Hippocampal formation (tissue), 2 donors: ENCODE measurements around the gene TOMM6.
"Not testable (repeated sequence)": the region's sequence is repeated elsewhere in the genome, so short reads cannot be mapped to it uniquely, and the experiment has no call there.

Source experiments
- DNase-seq, 2 donors: peaks; one replicate each; lab custom pipeline; 2025; lab: John Stamatoyannopoulos, UW

The TOMM6 gene

DNA sequence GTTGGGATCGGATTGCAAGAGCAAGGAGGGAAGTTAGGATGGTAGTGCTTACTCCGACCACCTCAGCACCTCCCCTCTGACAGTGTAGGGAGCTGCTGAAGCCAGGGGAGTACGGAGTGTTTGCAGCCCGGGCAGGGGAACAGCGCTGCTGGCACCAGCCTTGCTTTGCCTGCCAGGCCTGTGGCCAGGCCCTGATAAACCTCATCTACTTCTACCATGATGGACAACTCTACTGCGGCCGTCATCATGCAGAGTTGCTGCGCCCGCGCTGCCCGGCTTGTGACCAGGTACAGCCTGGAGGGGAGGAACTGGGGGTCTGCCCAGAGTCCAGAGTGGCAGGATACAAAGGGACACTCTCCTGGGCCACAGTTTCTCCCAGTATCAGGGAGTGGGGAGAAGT lies 2.2 kb upstream of the TOMM6 start:
- no peak for DNase-seq

DNA sequence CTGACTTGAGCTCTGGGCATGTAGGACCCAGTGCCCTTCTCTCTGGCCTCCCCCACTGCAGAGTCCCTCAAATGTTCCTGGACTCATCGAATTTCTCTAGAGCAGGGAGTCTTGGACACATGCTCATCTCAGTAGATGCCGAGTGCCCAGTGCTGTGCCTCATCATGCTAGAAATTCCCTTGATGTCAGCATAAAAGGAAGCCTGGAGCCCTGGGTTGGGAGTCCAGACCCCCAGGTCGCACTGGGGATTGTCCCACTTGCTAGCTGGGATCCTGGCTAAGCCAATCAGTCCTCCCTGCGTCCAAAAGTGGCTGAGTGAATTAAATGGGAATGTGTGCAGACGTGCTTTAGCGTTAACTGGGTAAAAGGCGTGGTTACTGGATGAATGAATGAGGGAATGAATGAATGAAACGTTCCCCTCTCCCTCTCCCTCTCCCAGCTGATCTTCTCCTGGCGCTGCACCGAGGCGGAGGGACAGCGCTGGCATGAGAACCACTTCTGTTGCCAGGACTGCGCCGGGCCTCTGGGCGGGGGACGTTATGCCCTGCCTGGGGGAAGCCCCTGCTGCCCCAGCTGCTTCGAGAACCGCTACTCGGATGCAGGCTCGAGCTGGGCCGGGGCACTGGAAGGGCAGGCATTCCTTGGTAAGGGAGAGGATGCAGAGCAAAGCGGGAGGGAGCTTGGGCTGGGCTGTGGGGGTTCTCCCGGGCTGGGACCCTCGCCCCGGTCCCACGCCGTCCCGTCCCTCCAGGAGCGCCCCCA lies 1.6 kb upstream of the TOMM6 start:
- no peak for DNase-seq

DNA sequence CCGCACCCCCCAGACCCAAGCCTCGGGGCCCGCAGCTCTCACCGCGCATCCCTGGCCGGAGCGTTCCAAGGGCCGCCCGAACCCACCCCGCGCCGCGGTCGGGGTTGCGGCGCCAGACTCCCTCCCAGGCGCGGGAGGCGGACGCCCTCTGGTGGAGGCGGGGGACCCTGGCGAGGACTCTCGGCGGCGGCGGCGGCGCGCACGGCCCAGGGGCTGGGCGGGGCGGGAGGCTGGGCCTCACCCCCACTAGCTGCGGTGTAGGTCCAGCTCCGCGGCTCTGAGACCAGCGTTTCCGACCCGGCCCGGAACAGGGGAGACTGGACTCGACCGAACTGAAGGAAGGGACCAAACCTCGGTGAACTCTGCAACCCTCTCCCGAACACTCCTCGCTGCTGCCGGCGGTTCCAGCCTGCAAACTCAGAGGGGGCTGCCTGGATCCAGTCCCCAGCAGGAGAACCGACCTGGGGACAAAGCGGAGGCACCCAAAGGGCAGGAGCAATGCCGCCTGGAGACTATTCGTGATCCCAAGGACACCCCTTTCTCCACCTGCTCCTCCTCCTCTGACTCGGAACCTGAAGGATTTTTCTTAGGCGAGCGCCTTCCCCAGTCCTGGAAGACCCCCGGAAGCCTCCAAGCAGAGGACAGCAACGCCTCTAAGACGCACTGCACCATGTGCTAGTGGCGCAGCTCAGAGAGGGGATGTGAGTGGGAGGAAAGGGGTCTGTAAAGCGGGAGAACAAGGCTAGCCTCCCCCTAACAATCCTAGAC lies 859 bp upstream of the TOMM6 start:
- peak; percentile 74 to 87 for DNase-seq

DNA sequence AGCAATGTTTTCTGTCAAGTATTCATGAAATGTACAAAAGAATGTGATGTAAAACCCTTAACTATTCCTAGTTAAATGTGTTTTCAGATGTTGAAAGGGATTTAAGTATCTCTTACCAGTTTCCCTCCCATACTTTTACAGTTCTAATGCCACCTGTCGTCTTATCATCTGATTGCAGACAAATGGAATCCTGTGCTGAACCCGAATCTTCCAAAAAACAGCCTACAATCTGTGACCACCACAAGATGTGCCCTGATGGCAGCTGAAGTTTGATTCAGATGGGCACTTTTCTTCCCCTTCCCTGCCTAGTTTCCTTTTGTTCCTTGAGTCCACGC lies 1.9 kb downstream of the TOMM6 start:
- DNase-seq, result no peak

DNA sequence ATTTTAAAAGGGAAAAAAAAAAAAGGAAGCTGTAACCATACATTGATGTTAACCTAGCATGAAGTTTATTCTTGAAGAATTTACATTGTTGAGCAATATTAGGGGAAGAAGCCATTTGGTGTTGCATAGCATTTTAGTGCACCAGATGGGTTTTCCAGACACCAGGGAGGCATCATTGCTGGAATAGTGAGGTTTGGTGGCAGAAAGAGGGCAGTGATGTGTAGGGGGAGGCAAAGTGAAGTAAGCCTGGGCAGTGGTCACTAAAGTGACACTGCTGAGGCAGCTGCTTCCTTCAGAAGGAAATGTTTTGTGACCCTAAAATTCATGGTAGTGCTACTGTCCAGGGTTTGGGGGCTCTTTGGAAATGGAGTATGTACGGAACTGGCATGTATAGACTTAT lies 2.6 kb downstream of the TOMM6 start:
- DNase-seq, result no peak

DNA sequence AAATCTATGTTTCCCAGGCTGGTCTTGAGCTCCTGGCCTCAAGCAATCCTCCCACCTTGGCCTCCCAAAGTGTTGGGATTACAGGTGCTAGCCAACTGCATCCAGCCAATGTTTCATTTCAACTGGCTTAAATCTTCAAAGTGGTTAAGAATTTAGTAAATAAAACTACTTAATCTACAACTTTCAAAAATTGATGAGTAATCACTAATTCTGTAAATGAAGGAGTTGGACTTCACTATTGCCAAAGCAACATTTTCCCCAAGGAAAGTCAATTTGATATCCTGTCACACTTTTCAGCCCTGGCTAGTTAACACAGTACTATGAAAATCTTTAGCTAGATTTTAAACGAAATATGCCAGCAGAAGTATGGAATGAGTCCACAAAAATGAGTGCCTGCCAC lies 3.8 kb downstream of the TOMM6 start:
- DNase-seq, result no peak

DNA sequence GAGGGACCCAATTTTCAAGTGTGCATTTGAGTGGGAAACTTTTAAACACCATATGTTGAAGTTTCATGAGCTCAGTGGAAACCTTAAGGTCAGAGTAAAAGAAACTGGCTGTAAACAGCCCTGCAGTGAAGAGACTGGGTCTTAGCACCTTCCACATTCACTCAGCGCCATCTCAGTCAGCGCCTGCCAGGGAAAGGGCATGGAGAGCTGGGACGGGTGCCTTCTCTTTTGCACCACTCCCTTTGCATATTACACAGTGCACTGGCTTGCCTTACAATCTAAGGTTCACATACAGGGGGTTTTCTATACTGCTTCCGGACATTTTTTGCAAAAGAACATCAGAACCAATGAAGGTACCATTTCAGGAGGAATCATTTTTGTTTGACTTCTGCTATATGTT lies 4.5 kb downstream of the TOMM6 start:
- DNase-seq, result no peak

DNA sequence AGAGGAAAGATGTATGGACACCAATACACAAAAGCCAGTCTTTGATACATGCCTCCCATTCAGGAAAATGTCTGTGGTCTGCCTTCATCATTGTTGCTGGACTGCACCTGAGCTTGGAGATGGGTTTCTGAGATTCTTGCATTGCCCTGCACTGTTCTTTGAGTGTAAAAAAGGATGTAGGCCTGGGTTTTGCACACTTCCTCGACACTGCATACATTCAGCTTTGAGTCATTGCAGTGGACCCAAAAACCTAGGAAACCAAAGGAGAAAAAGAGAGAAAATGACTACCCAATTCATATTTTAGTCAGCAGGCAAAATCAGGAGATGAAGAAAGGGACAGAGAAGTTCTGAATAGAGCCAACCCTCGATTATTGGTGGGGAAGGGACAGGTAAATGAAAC lies 9.0 kb downstream of the TOMM6 start:
- no peak for DNase-seq

DNA sequence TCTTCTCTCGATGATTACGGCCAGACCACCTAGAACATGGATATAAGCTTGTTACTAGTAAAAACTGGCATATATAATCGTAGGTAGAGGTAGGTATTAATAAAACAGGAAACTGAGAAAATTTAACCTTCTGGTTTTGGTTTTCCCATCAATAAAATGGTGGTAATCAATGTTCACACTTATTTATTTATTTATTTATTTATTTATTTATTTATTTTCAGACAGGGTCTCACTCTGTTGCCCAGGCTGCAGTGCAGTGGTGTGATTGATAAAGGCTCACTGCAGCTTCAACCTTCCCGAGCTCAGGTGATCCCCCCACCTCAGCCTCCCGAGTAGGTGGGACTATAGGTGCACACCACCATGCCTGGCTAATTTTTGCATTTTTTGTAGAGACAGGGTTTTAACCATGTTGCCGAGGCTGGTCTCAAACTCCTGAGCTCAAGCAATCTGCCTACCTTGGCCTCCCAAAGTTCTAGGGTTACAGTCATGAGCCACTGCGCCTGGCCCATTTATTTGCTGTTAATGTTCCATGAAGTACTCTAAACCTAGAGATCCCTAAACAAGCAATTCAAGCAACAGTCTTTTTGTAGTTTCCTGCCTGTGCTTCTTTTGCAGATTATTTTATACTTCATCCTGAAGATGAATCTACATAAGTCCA lies 11.5 kb downstream of the TOMM6 start:
- no peak for DNase-seq

DNA sequence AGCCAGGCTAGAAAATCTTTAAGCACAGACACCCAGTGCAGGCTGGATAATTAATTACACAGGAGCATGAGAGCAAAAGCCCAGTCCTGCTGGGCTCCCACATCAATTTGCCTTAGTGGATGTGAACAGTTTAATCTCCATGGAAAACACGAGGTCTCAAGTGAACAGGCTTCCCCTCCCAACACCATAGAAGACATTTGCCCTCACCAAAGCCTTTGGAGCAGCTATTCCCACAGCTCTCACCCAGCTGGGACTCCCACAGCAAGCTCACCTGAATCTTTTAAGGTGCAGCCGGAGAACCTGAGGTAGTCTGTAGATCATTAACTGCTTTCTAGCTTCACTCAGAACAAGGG lies 12.0 kb downstream of the TOMM6 start:
- DNase-seq, result no peak

DNA sequence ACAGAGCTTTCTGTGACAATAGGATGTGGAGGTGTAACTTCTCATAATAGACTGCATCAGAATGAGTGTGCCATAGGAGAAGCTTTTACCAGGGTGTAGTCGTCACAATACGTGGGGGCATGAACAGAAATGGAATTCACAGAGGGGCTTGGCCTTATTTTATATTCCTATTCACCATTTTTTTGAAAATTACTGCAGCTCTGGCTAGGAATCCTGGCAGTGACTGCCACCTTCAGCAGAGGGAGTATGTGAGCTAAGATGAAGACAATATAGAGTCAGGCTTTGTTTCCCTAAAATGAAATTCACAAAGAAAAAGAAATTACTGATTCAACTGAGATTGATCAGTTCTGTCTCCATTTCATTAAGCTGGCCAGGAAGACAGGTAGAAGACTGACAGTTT lies 13.9 kb downstream of the TOMM6 start:
- no peak for DNase-seq

DNA sequence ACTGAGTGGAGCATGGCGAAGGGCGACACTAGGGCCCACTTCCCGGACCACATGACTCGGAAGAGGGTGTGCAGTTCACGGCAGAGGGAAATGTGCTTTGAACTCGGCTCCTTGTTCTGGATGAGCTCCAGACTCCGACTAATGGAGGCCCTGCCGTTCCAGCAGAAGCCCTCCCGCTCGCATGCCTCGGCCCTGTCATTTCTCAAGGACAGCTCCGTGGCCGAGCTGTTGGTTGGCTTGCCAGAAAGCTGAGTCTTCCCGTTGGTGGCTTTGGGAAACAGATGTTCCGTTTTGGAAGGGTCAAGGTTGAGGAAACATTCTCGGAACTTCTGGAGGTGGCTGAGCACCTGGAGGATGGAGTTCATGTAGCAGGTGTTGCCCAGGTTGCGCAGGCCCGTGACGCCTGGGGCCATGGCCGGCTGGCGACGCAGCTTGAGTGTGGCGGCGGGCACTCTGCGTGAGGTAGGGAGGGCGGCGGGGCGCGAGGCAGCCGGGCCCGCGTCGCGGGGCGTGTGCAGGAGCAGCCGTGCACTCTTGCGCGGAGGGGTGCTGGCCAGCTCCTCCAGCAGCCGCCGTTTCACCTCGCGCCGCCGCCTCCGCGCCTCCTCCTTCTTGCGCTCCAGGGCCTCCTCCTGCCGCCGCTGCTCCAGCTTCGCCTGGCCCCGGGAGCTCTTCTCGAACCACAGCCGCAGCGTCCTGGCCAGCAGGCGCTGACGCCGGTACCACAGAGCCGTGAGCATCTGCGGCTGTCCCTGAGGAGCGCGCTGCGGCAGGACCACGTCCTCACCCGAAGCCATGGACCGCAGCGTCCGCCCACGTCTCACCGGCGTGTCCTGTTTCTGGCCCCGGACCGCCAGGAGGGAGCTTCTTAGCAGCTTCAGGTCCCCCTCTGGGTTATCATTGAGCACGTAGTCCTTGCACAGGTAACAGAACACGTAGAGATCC lies 18.6 kb downstream of the TOMM6 start:
- DNase-seq, result no peak

DNA sequence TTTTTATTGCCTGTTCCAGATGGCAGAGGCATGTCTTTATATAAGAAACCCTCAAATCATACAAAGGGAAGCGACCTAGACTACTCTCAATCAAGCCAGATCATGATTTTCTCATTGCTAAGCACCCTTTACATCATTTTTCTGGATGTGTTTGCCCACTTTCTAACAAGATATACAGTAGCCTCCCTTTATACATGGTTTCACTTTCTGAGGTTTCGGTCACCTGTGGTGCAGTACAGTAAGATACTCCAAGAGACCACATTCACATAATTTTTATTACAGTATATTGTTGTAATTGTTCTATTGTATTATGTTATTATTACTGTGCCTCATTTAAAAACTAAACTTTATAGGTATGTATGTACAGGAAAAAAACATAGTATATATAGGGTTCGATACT lies 23.6 kb downstream of the TOMM6 start:
- no peak for DNase-seq

DNA sequence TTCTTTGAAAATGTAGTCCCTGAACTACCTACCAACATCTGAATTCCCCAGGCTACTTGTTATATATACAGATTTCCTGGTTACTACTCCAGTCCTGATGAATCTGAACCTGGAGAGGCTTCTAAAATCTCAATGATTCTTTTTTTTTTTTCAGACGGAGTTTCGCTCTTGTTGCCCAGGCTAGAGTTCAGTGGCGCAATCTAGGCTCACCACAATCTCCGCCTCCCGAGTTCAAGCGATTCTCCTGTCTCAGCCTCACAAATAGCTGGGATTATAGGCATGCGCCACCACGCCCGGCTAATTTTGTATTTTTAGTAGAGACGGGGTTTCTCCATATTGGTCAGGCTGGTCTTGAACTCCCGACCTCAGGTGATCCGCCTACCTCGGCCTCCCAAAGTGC lies 24.5 kb downstream of the TOMM6 start:
- DNase-seq, result not testable (repeated sequence)

DNA sequence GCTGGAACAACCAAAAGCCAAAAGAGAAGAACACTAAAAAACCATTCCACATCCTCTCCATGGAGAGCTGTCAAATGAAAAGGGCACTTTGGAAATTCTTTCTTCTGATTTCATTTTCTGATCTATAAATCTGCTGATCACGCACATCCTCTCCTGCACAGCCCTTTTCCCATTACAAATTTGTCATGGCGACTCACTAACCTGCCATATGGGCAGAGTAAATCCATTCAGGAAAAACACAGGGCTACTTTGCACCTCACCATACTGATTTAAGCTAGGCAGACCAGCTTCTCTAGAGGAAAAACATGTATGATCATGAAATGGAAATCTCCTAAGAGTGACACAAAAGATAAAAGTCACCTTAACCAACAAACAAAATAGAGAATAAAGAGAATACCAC lies 26.0 kb downstream of the TOMM6 start:
- DNase-seq, result no peak

DNA sequence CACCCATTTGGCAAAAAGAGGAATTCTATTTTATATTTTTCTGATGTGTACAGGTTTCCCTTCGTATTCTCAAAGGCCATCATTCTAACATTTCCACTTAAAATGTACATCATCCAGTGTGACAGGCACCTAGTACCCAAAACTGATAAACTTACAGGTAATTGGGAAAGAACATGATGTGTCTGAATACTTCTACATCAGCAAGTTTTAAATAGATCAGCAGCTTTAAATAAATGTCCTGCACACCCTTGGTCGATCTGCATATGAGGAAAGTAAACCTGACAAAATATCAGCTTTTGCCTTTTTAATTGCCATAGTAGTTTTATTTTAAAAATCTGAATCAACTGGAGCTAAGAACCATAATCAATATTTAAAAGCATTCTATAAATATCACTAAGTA lies 26.5 kb downstream of the TOMM6 start:
- DNase-seq, result no peak

DNA sequence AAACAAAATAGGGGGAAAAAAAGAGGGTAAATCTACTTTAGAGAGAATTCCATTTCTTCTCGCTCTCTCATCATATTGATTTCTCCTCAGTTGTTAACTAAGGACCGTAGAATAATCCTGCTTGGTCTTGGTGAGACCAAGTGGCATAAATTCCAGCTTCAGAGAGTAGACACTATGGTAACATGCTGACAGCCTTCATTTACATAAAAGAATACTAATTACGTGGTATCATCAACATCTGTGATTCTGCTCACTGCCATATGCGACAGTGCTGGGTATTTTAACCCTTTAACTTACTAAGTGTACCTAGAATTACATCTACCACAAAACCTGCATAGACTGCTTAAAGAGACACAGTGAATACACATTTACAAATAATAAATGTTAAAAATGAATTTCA lies 27.1 kb downstream of the TOMM6 start:
- DNase-seq, result no peak

DNA sequence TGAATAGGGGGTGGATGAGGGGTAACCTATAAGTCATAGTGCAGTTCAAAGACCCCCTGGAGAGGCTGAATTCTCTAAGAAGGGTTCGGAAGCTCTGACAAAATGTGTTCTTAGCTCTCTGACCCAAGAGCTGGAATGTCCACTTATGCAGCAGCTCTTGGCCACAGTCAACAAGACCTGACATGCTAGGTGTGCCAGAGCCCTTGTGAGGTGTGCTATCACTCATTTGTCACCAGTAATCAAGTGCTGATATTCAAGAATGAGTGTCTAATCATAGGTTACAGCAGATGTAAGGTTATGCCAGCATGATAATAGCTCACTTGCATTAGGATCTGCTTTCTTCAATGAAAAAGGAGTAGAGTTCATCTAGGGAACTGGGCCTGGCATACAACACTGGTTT lies 28.1 kb downstream of the TOMM6 start:
- DNase-seq, result no peak

DNA sequence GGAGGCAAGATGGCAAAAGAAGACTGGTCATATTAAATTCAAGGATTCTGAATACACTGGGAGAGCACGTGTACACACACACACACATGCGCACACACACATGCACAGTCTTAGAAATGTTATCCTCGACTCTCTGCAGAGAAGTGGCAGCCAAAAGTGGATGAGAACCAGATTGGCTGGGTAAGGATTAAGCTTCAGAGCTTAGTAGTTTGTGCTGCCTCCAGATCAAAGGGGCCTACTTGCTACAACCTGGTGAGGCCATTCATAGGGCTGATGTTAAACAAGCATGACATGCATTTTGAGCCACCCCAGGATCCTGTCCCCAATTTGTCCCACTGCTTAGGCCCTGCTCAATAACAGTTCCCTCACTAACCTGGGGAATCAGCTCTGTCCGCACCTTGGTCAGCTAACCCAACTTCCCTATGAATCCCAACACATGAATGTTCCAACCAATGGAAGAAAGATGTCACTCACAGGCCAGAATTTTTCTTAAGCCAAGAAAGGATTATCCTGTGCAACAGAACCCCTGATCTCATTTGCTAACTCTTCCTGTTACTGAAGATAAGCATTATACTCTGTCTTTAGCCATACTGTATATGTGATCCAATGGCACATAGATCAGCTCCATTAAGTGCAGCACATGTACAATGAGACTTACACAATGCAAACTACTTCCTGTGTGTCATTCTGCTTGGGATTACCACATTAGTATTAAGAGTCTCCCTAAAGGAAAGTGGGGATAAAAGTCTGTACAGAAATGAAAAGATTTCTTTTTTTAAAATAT lies 31.0 kb downstream of the TOMM6 start:
- DNase-seq, result no peak

DNA sequence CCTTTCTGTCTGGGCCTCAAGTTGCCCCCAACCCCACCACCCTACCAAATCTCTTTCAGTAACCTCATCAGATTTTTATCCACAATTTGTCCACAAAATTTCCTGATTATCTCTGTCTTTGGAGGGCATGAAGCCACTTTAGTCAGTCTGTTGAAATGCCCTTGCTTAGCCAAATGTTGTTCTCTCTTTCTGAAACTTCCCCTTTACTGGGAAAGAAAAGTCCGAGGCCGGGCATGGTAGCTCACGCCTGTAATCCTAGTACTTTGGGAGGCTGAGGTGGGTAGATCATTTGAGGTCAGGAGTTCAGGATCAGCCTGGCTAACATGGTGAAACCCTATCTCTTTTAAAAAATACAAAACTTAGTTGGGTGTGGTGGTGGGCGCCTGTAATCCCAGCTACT lies 33.8 kb downstream of the TOMM6 start:
- DNase-seq, result no peak

DNA sequence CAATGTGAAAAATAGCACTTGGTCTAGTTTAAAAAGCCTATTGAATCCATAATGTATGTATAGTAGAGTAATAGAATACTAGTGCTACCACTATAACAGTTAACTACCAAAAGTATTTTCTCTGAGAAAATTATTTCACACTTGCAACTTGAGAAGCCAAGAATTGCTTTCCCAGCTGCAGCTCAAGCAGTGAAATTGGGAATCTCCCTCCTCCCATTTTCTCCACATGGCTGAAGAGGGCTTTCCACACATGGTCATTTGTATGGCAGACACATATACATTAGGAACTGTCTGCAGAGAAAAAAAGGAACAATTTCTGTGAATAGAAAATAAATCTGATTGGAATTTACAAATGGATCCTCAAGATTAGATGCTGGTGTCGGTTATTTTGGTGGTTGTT lies 34.5 kb downstream of the TOMM6 start:
- DNase-seq, result no peak
